Measurements from ENCODE around the gene MEP1B.
"Not testable (repeated sequence)": the region's sequence is repeated elsewhere in the genome, so short reads cannot be mapped to it uniquely, and the experiment has no call there.

MEP1B gene

GRCh38 chr18:32175265-32175664, 14.6 kb upstream of the MEP1B start:
- DNase-seq = no peak
- no peak overlapping the region for H3K4me3 Mint-ChIP-seq
- H3K9me3 Mint-ChIP-seq = no peaks in the 10 kb centered on the region
- H3K27me3 Mint-ChIP-seq (ENCODE audit: low read depth, poor library complexity) = no peaks in the 10 kb centered on the region
- H3K27ac Mint-ChIP-seq = no peak overlapping the region
- TF ChIP-seq CTCF (IDR thresholded peaks at IDR 0.05) = no peak
- no peaks in the 10 kb centered on the region for H3K36me3 Mint-ChIP-seq (ENCODE audit: low read depth)
- H3K4me1 Mint-ChIP-seq = no peaks in the 10 kb centered on the region

DNA sequence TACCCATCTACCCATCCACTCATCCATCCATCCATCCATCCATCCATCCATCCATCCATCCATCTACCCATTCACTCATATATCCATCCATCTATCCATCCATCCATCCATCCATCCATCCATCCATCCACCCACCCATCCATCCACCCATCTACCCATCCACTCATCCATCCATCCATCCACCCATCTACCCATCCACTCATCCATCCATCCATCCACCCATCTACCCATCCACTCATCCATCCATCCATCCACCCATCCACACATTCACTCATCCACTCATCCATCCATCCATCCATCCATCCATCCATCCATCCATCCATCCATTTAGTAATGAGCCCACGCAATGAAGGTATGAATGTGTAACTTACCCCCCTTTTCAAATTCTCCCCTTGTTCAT, 13.1 kb upstream of the MEP1B start:
- H3K4me1 Mint-ChIP-seq; H3K4me3 Mint-ChIP-seq; H3K36me3 Mint-ChIP-seq (ENCODE audit: low read depth); DNase-seq; H3K27ac Mint-ChIP-seq; H3K27me3 Mint-ChIP-seq (ENCODE audit: low read depth, poor library complexity); H3K9me3 Mint-ChIP-seq: not testable (repeated sequence)

- no peak overlapping the region for H3K27ac Mint-ChIP-seq
- H3K36me3 Mint-ChIP-seq (ENCODE audit: low read depth) = no peaks in the 10 kb centered on the region
- H3K4me3 Mint-ChIP-seq = no peak overlapping the region
- no peak for DNase-seq
- no peaks in the 10 kb centered on the region for H3K27me3 Mint-ChIP-seq (ENCODE audit: low read depth, poor library complexity)
- no peak for TF ChIP-seq CTCF (IDR thresholded peaks at IDR 0.05)
- no peaks in the 10 kb centered on the region for H3K9me3 Mint-ChIP-seq
- no peaks in the 10 kb centered on the region for H3K4me1 Mint-ChIP-seq
Measured at GRCh38 chr18:32177530-32177929, 12.3 kb upstream of the MEP1B start.

- no peaks in the 10 kb centered on the region for H3K4me1 Mint-ChIP-seq
- H3K36me3 Mint-ChIP-seq (ENCODE audit: low read depth) = no peaks in the 10 kb centered on the region
- no peak overlapping the region for H3K27ac Mint-ChIP-seq
- no peak overlapping the region for H3K4me3 Mint-ChIP-seq
- H3K27me3 Mint-ChIP-seq (ENCODE audit: low read depth, poor library complexity) = no peaks in the 10 kb centered on the region
- peaks cover 20% of the 10 kb centered on the region for H3K9me3 Mint-ChIP-seq
- no peak for DNase-seq
- no peak for TF ChIP-seq CTCF (IDR thresholded peaks at IDR 0.05)
Measured at GRCh38 chr18:32183503-32183902, 6.3 kb upstream of the MEP1B start.

DNA sequence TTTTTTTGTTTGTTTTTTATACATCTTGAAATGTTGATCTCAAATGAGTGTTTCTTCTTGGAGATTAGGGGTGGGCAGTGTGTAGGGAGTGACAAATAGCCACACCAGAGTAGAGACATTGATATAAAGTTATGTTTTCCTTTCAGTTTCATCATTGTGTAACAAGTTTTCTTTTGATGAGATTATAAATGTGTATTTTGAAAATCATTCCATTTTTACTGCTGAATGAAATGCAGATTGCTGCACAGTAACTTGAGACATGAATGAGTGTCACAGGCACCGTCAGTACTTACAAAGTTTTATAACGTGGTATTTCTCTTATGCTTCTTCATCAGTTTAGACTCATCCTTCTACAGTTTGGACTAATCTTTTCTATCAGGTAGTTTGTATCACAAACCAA, 370 bp downstream of the MEP1B start:
- H3K27me3 Mint-ChIP-seq (ENCODE audit: low read depth, poor library complexity) = no peaks in the 10 kb centered on the region
- no peaks in the 10 kb centered on the region for H3K36me3 Mint-ChIP-seq (ENCODE audit: low read depth)
- H3K4me1 Mint-ChIP-seq = no peaks in the 10 kb centered on the region
- TF ChIP-seq CTCF (IDR thresholded peaks at IDR 0.05) = no peak
- no peak for DNase-seq
- H3K27ac Mint-ChIP-seq = no peak overlapping the region
- peaks cover 3% of the 10 kb centered on the region for H3K9me3 Mint-ChIP-seq
- no peak overlapping the region for H3K4me3 Mint-ChIP-seq

- TF ChIP-seq CTCF (IDR thresholded peaks at IDR 0.05) = no peak
- Mint-ChIP-seq H3K27ac (no peak overlapping the region), H3K9me3 (no peaks in the 10 kb centered on the region), H3K27me3 (ENCODE audit: low read depth, poor library complexity) (no peaks in the 10 kb centered on the region), H3K36me3 (ENCODE audit: low read depth) (no peaks in the 10 kb centered on the region), H3K4me3 (no peak overlapping the region), H3K4me1 (no peaks in the 10 kb centered on the region)
- no peak for DNase-seq
Measured at GRCh38 chr18:32195881-32196815, 6.3 kb downstream of the MEP1B start.

All from nephron progenitor cell (in vitro differentiated cells).